GM19023 (cell line): ENCODE measurements around the gene PLAU.
A peak's percentile ranks its signal among the peaks of the same experiment; 100 is the strongest.
"Not testable (repeated sequence)": the region's sequence is repeated elsewhere in the genome, so short reads cannot be mapped to it uniquely, and the experiment has no call there.

Experiments used
- ATAC-seq: cut with Tn5 transposase; IDR thresholded peaks from one replicate; pipeline ENCODE4 v1.9.1; 2021; ENCODE audit warnings: mild to moderate bottlenecking, moderate library complexity; ENCODE audit not compliant: unreplicated experiment

PLAU gene

GRCh38 chr10:73919481-73919880 lies 8.5 kb downstream of the PLAU start:
- ATAC-seq: not testable (repeated sequence)

- no peak for ATAC-seq
Observed at GRCh38 chr10:73920089-73920488, 9.2 kb downstream of the PLAU start.

GRCh38 chr10:73922007-73922863 lies 11.3 kb downstream of the PLAU start:
- no peak for ATAC-seq

- ATAC-seq: no peak
Observed at GRCh38 chr10:73922864-73923133, 11.9 kb downstream of the PLAU start.

- ATAC-seq: no peak
Observed at GRCh38 chr10:73923935-73924598, 13.1 kb downstream of the PLAU start.

GRCh38 chr10:73924935-73925334 lies 14.0 kb downstream of the PLAU start:
- ATAC-seq: no peak

GRCh38 chr10:73925539-73925938 lies 14.6 kb downstream of the PLAU start:
- ATAC-seq: no peak

GRCh38 chr10:73926152-73926764 lies 15.3 kb downstream of the PLAU start:
- ATAC-seq: no peak

- ATAC-seq: not testable (repeated sequence)
Observed at GRCh38 chr10:73930630-73931327, 19.8 kb downstream of the PLAU start.

GRCh38 chr10:73931767-73932619 lies 21.1 kb downstream of the PLAU start:
- ATAC-seq: peak; percentile 59

GRCh38 chr10:73932620-73933112 lies 21.7 kb downstream of the PLAU start:
- ATAC-seq: peak; percentile 17

- ATAC-seq: no peak
Observed at GRCh38 chr10:73934074-73934473, 23.1 kb downstream of the PLAU start.

GRCh38 chr10:73935895-73936294 lies 25.0 kb downstream of the PLAU start:
- ATAC-seq: no peak

- no peak for ATAC-seq
Observed at GRCh38 chr10:73937333-73938043, 26.6 kb downstream of the PLAU start.

GRCh38 chr10:73940634-73941221 lies 29.8 kb downstream of the PLAU start:
- peak; percentile 80 for ATAC-seq

- ATAC-seq: no peak
Observed at GRCh38 chr10:73941300-73941699, 30.4 kb downstream of the PLAU start.

GRCh38 chr10:73944356-73945100 lies 33.6 kb downstream of the PLAU start:
- ATAC-seq: no peak

- ATAC-seq: no peak
Observed at GRCh38 chr10:73946253-73947145, 35.6 kb downstream of the PLAU start.
